GM12872 (cell line): ENCODE results near the gene LIN7A.
A peak's percentile ranks its signal among the peaks of the same experiment; 100 is the strongest.

ENCODE experiments used
- CTCF ChIP-seq: IDR thresholded peaks from 3 replicates; pipeline ENCODE4 v1.5.1; 2011; ENCODE audit warnings: low read depth, mild to moderate bottlenecking, low read length, moderate library complexity; ENCODE audit not compliant: insufficient read depth

Gene LIN7A

GRCh38 chr12:80843969-80844368, 93.8 kb downstream of the LIN7A start:
- TF ChIP-seq CTCF: no peak

GRCh38 chr12:80838708-80839107, 99.0 kb downstream of the LIN7A start:
- TF ChIP-seq CTCF: no peak

GRCh38 chr12:80838024-80838658, 99.6 kb downstream of the LIN7A start:
- TF ChIP-seq CTCF: no peak

GRCh38 chr12:80837342-80837978, 100.3 kb downstream of the LIN7A start:
- peak; percentile 82 for TF ChIP-seq CTCF

GRCh38 chr12:80834724-80835123, 103.0 kb downstream of the LIN7A start:
- no peak for TF ChIP-seq CTCF

GRCh38 chr12:80830533-80831088, 107.1 kb downstream of the LIN7A start:
- no peak for TF ChIP-seq CTCF

- TF ChIP-seq CTCF: no peak
Measured at GRCh38 chr12:80829767-80830166, 108.0 kb downstream of the LIN7A start.
